ENCODE results near the gene ADAM22. TPM values are rescaled to one million over a fixed set of nuclear protein-coding genes. Genes with fewer than 3 reads are reported as not detected.
"Not testable (repeated sequence)": the region's sequence is repeated elsewhere in the genome, so short reads cannot be mapped to it uniquely, and the experiment has no call there.

The ADAM22 gene
- polyA plus RNA-seq, 3 donors from 2014 or later = 1.3 to 1.7 TPM; not detected in 1

DNA sequence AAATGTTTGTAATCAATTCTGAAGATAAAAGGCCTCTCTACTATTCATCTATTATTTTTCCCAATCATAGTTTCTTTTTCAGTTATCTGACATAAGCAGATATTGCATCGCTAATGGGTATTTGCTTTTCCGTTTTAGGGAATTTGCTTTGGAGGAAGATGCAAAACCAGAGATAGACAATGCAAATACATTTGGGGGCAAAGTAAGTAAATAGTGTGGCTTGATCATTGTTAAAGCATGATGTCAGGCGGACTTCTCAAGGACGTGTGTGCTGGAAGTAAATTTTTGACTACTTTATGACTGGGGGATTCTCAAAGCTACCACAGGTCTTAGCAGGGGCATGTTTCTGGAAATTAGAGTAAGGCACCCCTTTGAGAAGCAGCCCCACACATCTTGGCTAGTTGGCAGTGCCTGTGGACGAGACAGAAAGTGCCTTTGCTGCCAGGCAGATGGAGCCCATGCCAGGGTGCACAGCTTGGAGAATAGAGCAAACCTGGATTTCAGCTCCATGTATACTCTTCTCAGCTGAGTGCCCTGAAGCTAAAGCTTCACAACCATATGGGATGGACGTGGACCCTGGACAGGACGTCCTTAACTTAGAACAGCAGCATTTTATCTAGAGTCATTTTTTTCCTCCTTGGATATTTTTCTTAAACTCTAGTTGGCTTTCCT is 217.2 kb downstream of the ADAM22 start:
- Mint-ChIP-seq H3K27me3 (ENCODE audit: low read depth in 3 of 3) (peaks cover 0 to 2% (median 0%) of the 10 kb centered on the region in 3 donors), H3K4me3 (no peak overlapping the region), H3K36me3 (peaks cover 27 to 34% (median 30%) of the 10 kb centered on the region in 3 donors)

DNA sequence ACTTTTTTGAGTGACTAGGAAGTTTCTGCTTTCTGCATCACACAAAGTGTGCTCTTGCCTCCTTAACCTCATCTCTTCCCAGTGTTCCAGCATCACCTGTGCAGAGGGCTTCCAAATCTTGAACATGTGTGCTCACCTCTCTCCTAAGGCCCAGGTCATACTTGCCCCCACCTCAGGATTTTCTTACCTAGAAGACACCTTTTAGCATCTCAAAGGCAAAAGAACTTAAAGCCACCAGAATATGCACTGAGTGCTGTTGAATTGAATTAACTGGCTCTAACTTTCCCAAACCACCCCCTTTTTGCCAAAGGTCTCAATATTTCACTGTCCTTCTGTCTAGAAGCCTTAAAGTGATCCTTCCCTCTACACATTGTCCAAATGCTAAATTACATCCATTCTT is 219.3 kb downstream of the ADAM22 start:
- Mint-ChIP-seq H3K27ac (no peak overlapping the region), H3K27me3 (ENCODE audit: low read depth in 3 of 3) (peaks cover 0 to under 1% (median 0%) of the 10 kb centered on the region in 3 donors), H3K9me3 (peaks cover 0 to 8% (median 5%) of the 10 kb centered on the region in 6 donors), H3K36me3 (peaks cover 45 to 48% (median 46%) of the 10 kb centered on the region in 3 donors), H3K4me1 (no peaks in the 10 kb centered on the region), H3K4me3 (no peak overlapping the region)
- DNase-seq = no peak

More for the DNA sequence above, 217.2 kb downstream of the ADAM22 start:
- Mint-ChIP-seq H3K4me1 (no peaks in the 10 kb centered on the region), H3K9me3 (no peaks in the 10 kb centered on the region), H3K27ac (no peak overlapping the region)
- DNase-seq = no peak

DNA sequence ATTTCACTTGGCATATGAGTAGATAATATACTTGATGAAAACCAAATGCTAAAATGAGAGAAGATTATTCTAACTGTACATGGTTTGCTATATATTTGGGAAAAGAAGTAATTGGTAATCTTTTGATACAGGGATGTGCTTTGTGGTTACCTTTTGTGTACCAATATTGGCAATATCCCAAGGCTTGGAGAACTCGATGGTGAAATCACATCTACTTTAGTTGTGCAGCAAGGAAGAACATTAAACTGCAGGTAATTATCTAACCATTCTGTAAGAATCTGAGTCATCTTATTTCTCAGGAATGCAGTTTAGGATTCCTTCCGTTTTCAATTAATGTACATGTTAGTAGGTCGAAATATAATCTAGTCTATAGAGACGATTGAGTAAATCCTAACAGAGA is 221.7 kb downstream of the ADAM22 start:
- H3K4me3 Mint-ChIP-seq = no peak overlapping the region
- no peak for DNase-seq
- H3K9me3 Mint-ChIP-seq = peaks cover 0 to 11% (median 5%) of the 10 kb centered on the region in 6 donors
- no peaks in the 10 kb centered on the region for H3K4me1 Mint-ChIP-seq
- H3K27ac Mint-ChIP-seq = no peak overlapping the region
- H3K36me3 Mint-ChIP-seq = peaks cover 52 to 58% (median 53%) of the 10 kb centered on the region in 3 donors
- peaks cover 0 to 3% (median 0%) of the 10 kb centered on the region in 3 donors for H3K27me3 Mint-ChIP-seq (ENCODE audit: low read depth in 3 of 3)

DNA sequence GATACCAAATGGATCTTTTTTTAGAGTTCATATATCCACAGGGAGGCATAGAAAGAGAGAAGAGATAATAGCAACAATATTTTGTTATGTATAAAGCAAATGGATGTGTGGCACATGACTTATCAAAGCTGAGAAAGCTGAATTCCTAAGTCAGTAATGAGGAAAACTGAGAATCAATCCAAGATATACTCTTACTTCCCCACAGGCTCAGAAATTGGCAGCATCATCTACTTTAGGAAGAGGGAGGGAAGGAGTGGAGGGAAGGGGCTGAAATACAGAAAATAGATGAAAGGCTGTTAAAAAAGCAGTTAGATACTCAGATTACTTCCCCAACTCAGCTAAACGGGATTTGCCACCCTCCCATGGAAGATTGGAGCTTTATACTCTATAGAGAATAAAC is 222.3 kb downstream of the ADAM22 start:
- no peak overlapping the region for H3K27ac Mint-ChIP-seq
- no peak for DNase-seq
- no peak overlapping the region for H3K4me3 Mint-ChIP-seq
- H3K27me3 Mint-ChIP-seq (ENCODE audit: low read depth in 3 of 3) = peaks cover 0 to 3% (median 0%) of the 10 kb centered on the region in 3 donors
- peaks cover 46 to 52% (median 49%) of the 10 kb centered on the region in 3 donors for H3K36me3 Mint-ChIP-seq
- H3K4me1 Mint-ChIP-seq = no peaks in the 10 kb centered on the region
- peaks cover 0 to 11% (median 5%) of the 10 kb centered on the region in 6 donors for H3K9me3 Mint-ChIP-seq

DNA sequence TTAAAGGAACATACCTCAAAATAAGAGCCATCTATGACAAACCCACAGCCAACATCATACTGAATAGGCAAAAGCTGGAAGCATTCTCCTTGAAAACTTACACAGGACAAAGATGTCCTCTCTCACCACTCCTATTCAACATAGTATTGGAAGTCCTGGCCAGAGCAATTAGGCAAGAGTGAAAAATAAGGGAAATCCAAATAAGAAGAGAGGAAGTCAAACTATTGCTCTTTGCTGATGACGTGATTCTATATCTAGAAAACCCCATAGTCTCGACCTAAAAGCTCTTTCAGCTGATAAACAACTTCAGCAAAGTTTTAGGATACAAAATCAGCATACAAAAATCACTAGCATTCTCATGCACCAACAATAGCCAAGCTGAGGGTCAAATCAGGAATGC is 225.7 kb downstream of the ADAM22 start:
- DNase-seq; H3K4me1 Mint-ChIP-seq; H3K4me3 Mint-ChIP-seq; H3K27me3 Mint-ChIP-seq (ENCODE audit: low read depth in 3 of 3); H3K27ac Mint-ChIP-seq: not testable (repeated sequence)
- H3K36me3 Mint-ChIP-seq = peaks cover 33 to 36% (median 35%) of the 10 kb centered on the region in 3 donors
- peaks cover 0 to 11% (median 6%) of the 10 kb centered on the region in 6 donors for H3K9me3 Mint-ChIP-seq

DNA sequence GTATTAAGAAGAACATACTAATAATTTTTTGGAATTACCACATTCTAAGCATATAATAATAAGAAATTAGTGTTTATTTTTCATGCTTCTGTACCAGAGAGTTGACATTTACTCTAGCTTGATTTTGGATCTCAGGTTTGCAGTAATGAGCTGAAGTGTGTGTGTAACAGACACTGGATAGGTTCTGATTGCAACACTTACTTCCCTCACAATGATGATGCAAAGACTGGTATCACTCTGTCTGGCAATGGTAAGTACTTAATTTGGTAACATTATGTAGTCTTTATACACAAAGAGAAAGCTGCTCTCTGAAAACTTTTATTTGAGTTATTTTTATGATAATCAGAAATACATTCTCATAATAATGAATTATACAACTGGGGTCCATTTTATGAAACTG is 231.6 kb downstream of the ADAM22 start:
- Mint-ChIP-seq H3K4me3 (no peak overlapping the region), H3K9me3 (peaks cover 0 to 1% (median 0%) of the 10 kb centered on the region in 6 donors), H3K4me1 (no peaks in the 10 kb centered on the region), H3K36me3 (no peaks in the 10 kb centered on the region), H3K27ac (no peak overlapping the region), H3K27me3 (ENCODE audit: low read depth in 3 of 3) (peaks cover 0 to 2% (median 0%) of the 10 kb centered on the region in 3 donors)
- no peak for DNase-seq

DNA sequence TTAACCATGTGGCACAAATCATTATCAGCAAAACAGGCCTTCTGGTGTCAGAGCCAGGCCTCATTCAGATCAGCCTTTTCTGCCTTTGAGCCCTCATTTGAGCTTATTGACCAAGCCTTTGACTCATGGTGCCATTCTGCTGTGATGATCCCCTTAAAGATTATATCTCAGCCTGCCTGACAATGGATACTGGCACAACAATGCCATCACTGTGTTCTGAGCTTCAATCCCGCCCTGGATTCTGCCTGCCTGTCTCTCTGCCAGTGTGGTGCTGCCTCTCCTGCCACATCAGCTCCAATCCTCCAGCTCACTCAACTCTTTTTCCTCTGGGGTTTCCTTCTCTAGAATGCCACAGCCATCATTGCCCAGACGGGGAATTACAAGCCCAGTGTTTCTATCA is 233.2 kb downstream of the ADAM22 start:
- no peak overlapping the region for H3K27ac Mint-ChIP-seq
- no peaks in the 10 kb centered on the region for H3K9me3 Mint-ChIP-seq
- no peak for DNase-seq
- no peaks in the 10 kb centered on the region for H3K36me3 Mint-ChIP-seq
- no peaks in the 10 kb centered on the region for H3K27me3 Mint-ChIP-seq (ENCODE audit: low read depth in 3 of 3)
- H3K4me3 Mint-ChIP-seq = no peak overlapping the region
- H3K4me1 Mint-ChIP-seq = no peaks in the 10 kb centered on the region

DNA sequence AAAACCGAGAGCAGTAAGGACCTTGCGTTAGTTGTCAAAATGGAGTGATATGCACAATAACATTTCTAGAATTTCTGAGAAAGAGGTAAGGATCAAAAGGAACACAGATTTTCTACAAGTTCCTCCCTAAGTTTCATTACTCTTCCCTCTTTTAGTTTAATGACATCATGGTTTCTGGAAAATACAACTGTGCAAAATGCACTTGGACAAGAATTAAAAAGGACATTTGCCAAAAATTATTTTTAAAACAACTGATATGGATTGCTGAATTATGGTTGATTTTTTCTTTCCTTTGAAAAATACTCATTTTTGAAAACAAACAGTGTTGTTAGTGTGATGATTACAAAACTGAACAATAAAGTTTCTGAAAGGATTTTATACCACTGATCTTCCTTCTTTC is 233.7 kb downstream of the ADAM22 start:
- DNase-seq = no peak
- no peaks in the 10 kb centered on the region for H3K9me3 Mint-ChIP-seq
- H3K27ac Mint-ChIP-seq = no peak overlapping the region
- H3K4me1 Mint-ChIP-seq = no peaks in the 10 kb centered on the region
- H3K27me3 Mint-ChIP-seq (ENCODE audit: low read depth in 3 of 3) = no peaks in the 10 kb centered on the region
- H3K4me3 Mint-ChIP-seq = no peak overlapping the region
- no peaks in the 10 kb centered on the region for H3K36me3 Mint-ChIP-seq

DNA sequence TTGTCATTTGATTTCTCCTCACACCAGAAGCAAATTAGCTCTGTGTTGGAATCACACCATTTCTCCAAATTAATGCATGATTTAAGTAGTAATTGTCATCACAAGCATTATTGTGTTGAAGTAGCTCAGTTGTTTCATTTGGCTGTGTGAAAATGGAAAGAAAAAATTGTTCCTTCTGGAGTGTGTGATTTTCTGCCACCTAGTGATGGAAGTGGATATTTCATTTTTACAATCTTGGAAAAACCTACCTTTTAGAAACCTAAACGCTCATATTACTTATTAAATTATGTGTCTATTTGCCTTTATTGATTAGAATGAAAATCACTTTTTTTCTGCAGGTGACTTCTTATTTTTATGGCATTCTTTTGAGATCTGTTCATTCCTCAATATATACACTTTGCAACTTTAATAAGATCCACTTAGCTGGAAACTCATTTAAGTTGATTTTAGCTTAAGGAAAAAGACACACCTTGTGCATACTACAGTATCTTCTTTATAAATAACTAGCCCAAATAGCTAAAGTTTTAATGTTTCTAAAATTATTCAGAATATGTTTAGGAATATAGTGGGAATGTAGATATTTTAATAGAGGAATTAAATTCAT is 235.8 kb downstream of the ADAM22 start:
- no peaks in the 10 kb centered on the region for H3K4me1 Mint-ChIP-seq
- no peak for DNase-seq
- no peaks in the 10 kb centered on the region for H3K36me3 Mint-ChIP-seq
- no peaks in the 10 kb centered on the region for H3K9me3 Mint-ChIP-seq
- no peak overlapping the region for H3K27ac Mint-ChIP-seq
- no peaks in the 10 kb centered on the region for H3K27me3 Mint-ChIP-seq (ENCODE audit: low read depth in 3 of 3)
- H3K4me3 Mint-ChIP-seq = no peak overlapping the region

DNA sequence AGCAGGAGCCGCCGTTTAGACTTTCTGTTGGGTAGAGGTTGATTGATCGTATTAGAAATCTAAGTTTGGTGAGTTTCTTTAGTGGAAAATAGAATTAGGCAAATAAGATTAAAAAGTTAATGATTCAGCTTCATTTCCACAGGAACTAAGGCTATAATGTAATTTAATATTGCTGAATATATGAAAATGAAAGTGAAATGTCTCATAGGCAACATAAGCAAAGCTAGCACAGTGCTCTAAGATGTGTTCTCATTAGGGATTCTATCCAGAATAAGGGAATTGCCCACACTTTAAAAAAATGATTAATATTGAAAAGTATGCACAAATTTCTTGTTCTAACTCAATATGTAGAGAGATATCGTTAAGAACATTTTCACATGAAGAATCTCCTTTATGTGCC is 238.8 kb downstream of the ADAM22 start:
- H3K4me1 Mint-ChIP-seq = no peaks in the 10 kb centered on the region
- no peak for DNase-seq
- peaks cover 0 to 4% (median 0%) of the 10 kb centered on the region in 3 donors for H3K36me3 Mint-ChIP-seq
- no peaks in the 10 kb centered on the region for H3K9me3 Mint-ChIP-seq
- no peaks in the 10 kb centered on the region for H3K27me3 Mint-ChIP-seq (ENCODE audit: low read depth in 3 of 3)
- H3K27ac Mint-ChIP-seq = no peak overlapping the region
- H3K4me3 Mint-ChIP-seq = no peak overlapping the region

DNA sequence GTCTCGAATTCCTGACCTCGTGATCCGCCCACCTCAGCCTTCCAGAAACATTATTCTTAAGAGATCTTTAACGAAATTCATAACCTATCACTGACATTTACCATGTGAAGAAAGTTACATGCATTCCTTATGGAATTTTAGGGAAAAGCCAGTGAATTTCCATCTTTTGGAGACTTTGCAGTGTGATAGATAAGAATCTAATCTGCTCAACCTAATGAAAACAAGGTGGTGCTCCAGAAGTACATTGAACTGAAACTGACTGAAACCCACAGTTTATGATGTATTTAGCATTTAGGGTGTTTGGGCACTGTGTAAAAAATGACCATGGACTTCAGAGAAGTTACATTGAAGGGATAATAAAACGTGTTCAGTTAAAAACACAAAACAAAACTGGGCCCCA is 242.1 kb downstream of the ADAM22 start:
- H3K4me3 Mint-ChIP-seq = no peak overlapping the region
- no peaks in the 10 kb centered on the region for H3K9me3 Mint-ChIP-seq
- H3K36me3 Mint-ChIP-seq = peaks cover 0 to 4% (median 0%) of the 10 kb centered on the region in 3 donors
- no peaks in the 10 kb centered on the region for H3K27me3 Mint-ChIP-seq (ENCODE audit: low read depth in 3 of 3)
- no peaks in the 10 kb centered on the region for H3K4me1 Mint-ChIP-seq
- H3K27ac Mint-ChIP-seq = no peak overlapping the region
- no peak for DNase-seq

DNA sequence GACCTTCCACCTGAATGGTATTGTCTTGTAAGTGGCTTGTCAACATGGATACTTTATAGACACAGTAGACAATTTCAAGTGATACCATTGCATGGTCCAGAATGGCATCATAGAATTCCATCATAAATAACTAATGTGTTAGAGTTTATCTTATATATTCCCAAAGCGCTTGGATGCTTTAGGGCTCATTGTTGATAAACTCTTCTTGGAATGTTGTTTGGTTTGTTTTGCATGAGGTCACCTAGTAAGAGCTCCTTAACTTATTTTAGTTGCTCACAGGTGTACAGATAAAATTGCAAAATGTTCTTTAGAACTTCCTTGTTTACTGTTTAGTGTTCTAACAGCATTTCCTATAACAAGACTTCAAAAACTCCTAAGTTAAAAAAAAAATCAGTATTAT is 249.0 kb downstream of the ADAM22 start:
- no peak for DNase-seq
- no peaks in the 10 kb centered on the region for H3K9me3 Mint-ChIP-seq
- no peak overlapping the region for H3K4me3 Mint-ChIP-seq
- no peaks in the 10 kb centered on the region for H3K27me3 Mint-ChIP-seq (ENCODE audit: low read depth in 3 of 3)
- H3K36me3 Mint-ChIP-seq = peaks cover 4 to 16% (median 14%) of the 10 kb centered on the region in 3 donors
- no peak overlapping the region for H3K27ac Mint-ChIP-seq
- no peaks in the 10 kb centered on the region for H3K4me1 Mint-ChIP-seq

DNA sequence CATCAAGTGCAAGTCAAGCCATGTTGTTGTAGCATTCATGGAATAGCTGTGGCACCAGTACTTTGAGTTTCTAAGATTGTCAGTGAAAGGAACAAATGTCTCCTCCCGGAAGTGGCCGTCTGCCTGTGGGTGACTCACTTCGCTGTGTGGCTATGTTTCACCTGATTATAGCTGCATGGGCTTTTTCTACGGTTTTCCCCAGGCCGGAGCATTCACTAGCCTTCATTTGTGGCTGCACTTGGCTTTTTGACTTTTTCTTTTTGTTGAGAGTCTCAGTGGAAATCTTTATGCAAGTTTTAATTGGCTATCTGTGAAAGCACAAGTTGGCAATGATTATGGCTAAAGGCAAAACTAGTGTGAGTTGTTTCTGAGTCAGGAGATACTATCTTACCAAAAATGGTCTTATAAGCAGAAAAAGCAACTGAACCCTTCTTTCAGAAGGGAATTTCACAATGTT is 250.8 kb downstream of the ADAM22 start:
- H3K4me3 Mint-ChIP-seq = no peak overlapping the region
- H3K9me3 Mint-ChIP-seq = no peaks in the 10 kb centered on the region
- no peaks in the 10 kb centered on the region for H3K4me1 Mint-ChIP-seq
- H3K27ac Mint-ChIP-seq = no peak overlapping the region
- H3K36me3 Mint-ChIP-seq = peaks cover 4 to 16% (median 14%) of the 10 kb centered on the region in 3 donors
- no peaks in the 10 kb centered on the region for H3K27me3 Mint-ChIP-seq (ENCODE audit: low read depth in 3 of 3)
- DNase-seq = no peak

DNA sequence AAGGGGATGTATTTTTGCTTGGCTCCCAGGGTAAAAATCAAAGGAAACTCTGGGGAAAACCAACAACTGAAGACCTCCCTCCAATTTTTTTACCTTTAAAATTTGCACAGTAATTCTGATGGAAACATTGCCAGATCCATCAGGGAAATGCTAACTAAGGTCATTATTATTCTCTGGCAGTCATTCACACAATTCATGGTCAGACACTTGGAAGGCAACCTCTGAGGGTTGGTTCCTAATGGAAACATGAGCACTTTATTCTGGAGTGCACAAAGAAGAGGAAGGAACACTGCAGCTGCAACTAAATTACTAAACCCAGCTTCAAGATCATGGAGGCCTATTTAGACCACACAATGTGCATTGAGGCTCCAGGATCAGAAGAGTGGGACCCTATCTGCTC is 251.6 kb downstream of the ADAM22 start:
- Mint-ChIP-seq H3K27me3 (ENCODE audit: low read depth in 3 of 3) (no peaks in the 10 kb centered on the region), H3K9me3 (no peaks in the 10 kb centered on the region), H3K4me1 (no peaks in the 10 kb centered on the region), H3K36me3 (peaks cover 4 to 16% (median 14%) of the 10 kb centered on the region in 3 donors), H3K4me3 (no peak overlapping the region), H3K27ac (no peak overlapping the region)
- DNase-seq = no peak
